ENCODE measurements around the gene DNMT3L.
"Not testable (repeated sequence)": the region's sequence is repeated elsewhere in the genome, so short reads cannot be mapped to it uniquely, and the experiment has no call there.

Gene DNMT3L

GRCh38 chr21:44285138-44285992 lies 23.7 kb upstream of the DNMT3L start, which contains the start of gene AIRE:
AIRE (plus strand) TSS chr21:44285876; CDS start chr21:44286007, 131 bp downstream.
- no peak for DNase-seq (ENCODE audit: low read depth)
- no peak for TF ChIP-seq CTCF (conservative IDR thresholded peaks at IDR 0.05; ENCODE audit: low read depth, low read length)
- no peak within 1 kb of the TSS for H3K4me3 ChIP-seq (ENCODE audit: low read depth, low read length)

GRCh38 chr21:44283948-44284347 lies 22.3 kb upstream of the DNMT3L start:
- no peak overlapping the region for H3K4me3 ChIP-seq (ENCODE audit: low read depth, low read length)
- no peak for TF ChIP-seq CTCF (conservative IDR thresholded peaks at IDR 0.05; ENCODE audit: low read depth, low read length)
- DNase-seq (ENCODE audit: low read depth): no peak

- not testable (repeated sequence) for DNase-seq (ENCODE audit: low read depth); H3K4me3 ChIP-seq (ENCODE audit: low read depth, low read length)
Measured at GRCh38 chr21:44283211-44283785, 21.6 kb upstream of the DNMT3L start.

GRCh38 chr21:44282370-44282769 lies 20.7 kb upstream of the DNMT3L start:
- no peak for DNase-seq (ENCODE audit: low read depth)
- H3K4me3 ChIP-seq (ENCODE audit: low read depth, low read length): no peak overlapping the region
- no peak for TF ChIP-seq CTCF (conservative IDR thresholded peaks at IDR 0.05; ENCODE audit: low read depth, low read length)

GRCh38 chr21:44281801-44282200 lies 20.1 kb upstream of the DNMT3L start:
- no peak for TF ChIP-seq CTCF (conservative IDR thresholded peaks at IDR 0.05; ENCODE audit: low read depth, low read length)
- DNase-seq (ENCODE audit: low read depth): no peak
- no peak overlapping the region for H3K4me3 ChIP-seq (ENCODE audit: low read depth, low read length)

GRCh38 chr21:44279354-44280260 lies 17.9 kb upstream of the DNMT3L start:
- no peak for DNase-seq (ENCODE audit: low read depth)
- H3K4me3 ChIP-seq (ENCODE audit: low read depth, low read length): no peak overlapping the region
- no peak for TF ChIP-seq CTCF (conservative IDR thresholded peaks at IDR 0.05; ENCODE audit: low read depth, low read length)

- no peak for DNase-seq (ENCODE audit: low read depth)
- no peak overlapping the region for H3K4me3 ChIP-seq (ENCODE audit: low read depth, low read length)
- TF ChIP-seq CTCF (conservative IDR thresholded peaks at IDR 0.05; ENCODE audit: low read depth, low read length): no peak
Measured at GRCh38 chr21:44275041-44275440, 13.3 kb upstream of the DNMT3L start.
